Measurements from ENCODE around the gene TMED6.
"Not testable (repeated sequence)": the region's sequence is repeated elsewhere in the genome, so short reads cannot be mapped to it uniquely, and the experiment has no call there.

Gene TMED6

DNA sequence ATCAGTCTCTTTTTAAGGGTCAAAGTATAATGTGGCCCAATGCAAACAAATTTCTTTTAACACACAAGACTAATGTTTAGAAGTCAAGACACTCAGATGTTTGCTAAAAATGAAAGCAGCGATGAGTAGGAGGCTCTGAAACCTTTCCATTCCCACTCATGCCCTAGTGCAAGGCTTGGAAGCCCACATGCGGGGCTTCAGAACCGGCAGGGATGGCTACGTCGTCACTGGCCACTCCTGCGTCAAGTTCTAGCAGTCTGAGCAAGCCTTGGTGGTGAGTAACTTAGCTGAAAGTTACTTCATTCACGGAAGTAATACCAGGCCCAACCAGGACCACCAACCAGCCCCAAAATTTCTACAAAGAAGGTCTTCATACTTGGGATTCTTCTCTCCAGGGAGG lies 14.8 kb upstream of the TMED6 start:
- no peak for DNase-seq (ENCODE audit: low spot score)
- TF ChIP-seq, protein P1, sequence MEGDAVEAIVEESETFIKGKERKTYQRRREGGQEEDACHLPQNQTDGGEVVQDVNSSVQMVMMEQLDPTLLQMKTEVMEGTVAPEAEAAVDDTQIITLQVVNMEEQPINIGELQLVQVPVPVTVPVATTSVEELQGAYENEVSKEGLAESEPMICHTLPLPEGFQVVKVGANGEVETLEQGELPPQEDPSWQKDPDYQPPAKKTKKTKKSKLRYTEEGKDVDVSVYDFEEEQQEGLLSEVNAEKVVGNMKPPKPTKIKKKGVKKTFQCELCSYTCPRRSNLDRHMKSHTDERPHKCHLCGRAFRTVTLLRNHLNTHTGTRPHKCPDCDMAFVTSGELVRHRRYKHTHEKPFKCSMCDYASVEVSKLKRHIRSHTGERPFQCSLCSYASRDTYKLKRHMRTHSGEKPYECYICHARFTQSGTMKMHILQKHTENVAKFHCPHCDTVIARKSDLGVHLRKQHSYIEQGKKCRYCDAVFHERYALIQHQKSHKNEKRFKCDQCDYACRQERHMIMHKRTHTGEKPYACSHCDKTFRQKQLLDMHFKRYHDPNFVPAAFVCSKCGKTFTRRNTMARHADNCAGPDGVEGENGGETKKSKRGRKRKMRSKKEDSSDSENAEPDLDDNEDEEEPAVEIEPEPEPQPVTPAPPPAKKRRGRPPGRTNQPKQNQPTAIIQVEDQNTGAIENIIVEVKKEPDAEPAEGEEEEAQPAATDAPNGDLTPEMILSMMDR (IDR thresholded peaks at IDR 0.05; ENCODE audit: extremely low read depth, insufficient read depth, missing control alignments), result no peak
- in situ Hi-C loops (cut with MboI; ENCODE audit: low pct_unique_long_range_greater_than_20kb, low sequenced_read_pairs, unreplicated experiment), result no loop called here

DNA sequence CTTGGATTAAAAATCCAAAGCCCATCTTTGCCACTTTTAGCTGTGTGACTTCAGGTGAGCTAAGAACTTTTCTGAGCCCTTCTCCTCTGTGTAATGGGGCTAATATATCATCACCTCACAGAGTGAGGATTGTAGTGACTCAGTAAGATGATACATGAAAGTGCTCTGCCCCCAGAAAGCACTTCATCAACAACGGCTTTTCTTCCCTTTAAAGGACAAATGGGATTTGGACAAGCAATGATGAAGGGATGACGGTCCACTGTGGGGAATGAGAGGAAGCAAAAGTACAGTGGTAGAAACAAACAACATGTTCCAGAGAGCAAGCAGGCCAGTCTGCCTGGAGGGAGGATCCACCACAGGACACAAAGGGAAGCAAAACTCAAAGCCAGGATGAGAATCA lies 14.3 kb upstream of the TMED6 start:
- in situ Hi-C loops (cut with MboI; ENCODE audit: low pct_unique_long_range_greater_than_20kb, low sequenced_read_pairs, unreplicated experiment), result no loop called here
- no peak for DNase-seq (ENCODE audit: low spot score)
- TF ChIP-seq, protein P1 (IDR thresholded peaks at IDR 0.05; ENCODE audit: extremely low read depth, insufficient read depth, missing control alignments), result no peak

DNA sequence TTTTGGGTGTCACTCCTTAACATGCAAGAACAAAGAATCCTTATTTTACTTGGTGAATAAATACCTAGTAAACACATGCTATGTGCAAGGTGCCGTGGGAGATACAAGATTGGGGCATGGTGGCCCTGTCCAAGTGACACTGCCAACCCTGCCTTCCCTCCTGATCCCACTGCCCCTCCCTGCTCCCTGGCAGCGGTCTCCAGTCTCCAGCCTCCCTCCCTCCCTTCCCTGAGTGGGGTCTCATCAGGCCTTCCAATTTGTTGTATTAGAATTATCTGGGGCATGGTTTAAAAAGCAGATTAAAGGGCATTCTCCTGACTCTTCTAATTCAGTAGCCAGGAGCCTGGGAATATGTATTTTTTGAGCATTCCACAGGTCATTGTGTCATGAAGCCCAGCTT lies 12.5 kb upstream of the TMED6 start:
- TF ChIP-seq, protein P1 (IDR thresholded peaks at IDR 0.05; ENCODE audit: extremely low read depth, insufficient read depth, missing control alignments), result no peak
- no peak for DNase-seq (ENCODE audit: low spot score)
- in situ Hi-C loops (cut with MboI; ENCODE audit: low pct_unique_long_range_greater_than_20kb, low sequenced_read_pairs, unreplicated experiment), result no loop called here

DNA sequence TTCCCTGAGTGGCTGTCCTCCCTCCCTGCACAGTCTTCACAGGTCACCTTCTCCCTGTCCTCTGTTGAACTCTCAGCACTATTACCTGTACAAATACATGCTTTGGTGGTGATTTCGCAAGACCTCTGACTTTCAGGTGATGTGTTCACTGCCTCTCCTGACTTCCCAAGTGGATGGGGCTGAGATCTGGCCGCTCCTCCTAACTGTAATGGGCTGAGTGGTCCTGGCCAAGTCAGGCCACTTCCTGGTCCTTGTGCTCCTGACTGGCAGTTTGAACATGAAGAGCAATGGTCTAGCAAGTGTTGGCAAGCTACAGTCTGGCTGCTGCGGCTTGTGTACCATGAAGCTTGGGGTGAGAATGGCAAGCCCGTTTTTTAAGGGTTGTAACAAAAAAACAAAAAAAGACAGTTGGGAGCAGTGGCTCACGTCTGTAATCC lies 11.7 kb upstream of the TMED6 start:
- in situ Hi-C loops (cut with MboI; ENCODE audit: low pct_unique_long_range_greater_than_20kb, low sequenced_read_pairs, unreplicated experiment), result no loop called here
- TF ChIP-seq, protein P1 (IDR thresholded peaks at IDR 0.05; ENCODE audit: extremely low read depth, insufficient read depth, missing control alignments), result no peak
- DNase-seq (ENCODE audit: low spot score), result no peak

DNA sequence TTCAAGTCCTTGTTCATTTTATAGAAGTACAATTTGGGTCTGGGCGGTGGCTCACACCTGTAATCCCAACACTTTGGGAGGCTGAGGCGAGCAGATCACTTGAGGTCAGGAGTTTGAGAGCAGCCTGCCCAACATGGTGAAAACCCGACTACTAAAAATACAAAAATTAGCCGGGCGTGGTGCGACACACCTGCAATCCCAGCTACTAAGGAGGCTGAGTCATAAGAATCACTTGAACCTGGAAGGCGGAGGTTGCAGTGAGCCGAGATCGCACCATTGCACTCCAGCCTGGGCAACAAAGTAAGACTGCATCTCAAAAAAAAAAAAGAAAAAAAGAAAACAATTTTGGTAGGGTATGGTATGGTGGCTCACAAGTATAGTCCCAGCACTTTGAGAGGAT lies 8.5 kb upstream of the TMED6 start:
- DNase-seq (ENCODE audit: low spot score); in situ Hi-C loops (cut with MboI; ENCODE audit: low pct_unique_long_range_greater_than_20kb, low sequenced_read_pairs, unreplicated experiment): not testable (repeated sequence)

DNA sequence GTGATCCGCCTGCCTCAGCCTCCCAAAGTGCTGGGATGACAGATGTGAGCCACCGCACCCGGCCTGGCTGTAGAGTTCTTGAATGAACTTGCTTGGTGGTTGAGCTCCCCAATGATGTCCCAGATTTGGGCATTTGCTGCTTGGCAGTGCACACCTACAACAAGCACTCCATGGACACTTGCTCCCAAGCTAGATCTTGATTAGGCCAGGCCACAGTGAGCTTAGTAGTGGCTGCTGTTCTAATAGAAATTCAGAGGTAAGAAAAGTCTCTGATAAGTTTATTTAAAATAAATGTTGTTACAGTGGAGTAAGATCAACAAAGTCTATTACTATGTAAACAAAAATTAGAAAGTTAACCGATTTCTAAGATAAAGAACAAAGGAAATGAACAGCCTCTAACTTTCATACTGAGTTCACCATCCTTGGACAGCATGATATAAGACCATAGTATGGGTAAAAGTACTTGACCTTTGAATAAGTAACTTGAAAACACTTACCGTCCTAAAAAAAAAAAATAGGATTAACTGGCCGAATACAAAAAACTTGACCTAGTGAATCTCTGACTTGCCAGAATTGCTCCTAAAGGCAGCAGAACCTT lies 951 bp downstream of the TMED6 start:
- TF ChIP-seq, protein P1 (IDR thresholded peaks at IDR 0.05; ENCODE audit: extremely low read depth, insufficient read depth, missing control alignments), result no peak
- DNase-seq (ENCODE audit: low spot score), result no peak
- in situ Hi-C loops (cut with MboI; ENCODE audit: low pct_unique_long_range_greater_than_20kb, low sequenced_read_pairs, unreplicated experiment), result no loop called here

DNA sequence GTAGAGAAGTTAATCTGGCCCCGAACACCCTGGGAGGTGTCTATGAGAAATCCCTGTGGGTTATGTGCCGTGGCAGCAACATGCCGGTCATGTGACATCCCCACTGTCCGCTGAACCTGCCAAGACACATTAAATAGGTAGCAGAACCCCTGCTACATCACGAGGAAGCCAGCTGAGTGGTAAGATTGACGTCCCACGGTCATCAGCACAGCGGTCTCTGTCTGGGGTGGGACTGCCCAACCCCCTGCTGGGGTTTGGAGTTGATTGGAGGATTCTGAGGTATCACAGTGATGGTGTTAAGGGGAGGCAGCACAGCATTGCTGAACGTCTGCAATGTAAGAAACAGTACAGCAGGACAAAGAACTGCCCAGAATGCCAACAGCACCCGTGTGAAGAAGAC lies 2.0 kb downstream of the TMED6 start:
- DNase-seq (ENCODE audit: low spot score), result no peak
- in situ Hi-C loops (cut with MboI; ENCODE audit: low pct_unique_long_range_greater_than_20kb, low sequenced_read_pairs, unreplicated experiment), result no loop called here
- TF ChIP-seq, protein P1 (IDR thresholded peaks at IDR 0.05; ENCODE audit: extremely low read depth, insufficient read depth, missing control alignments), result no peak

All from GM13977 (cell line).